Measurements from ENCODE around the gene SRI.

The SRI gene

GRCh38 chr7:88224601-88225275 is 4.9 kb upstream of the SRI start:
- DNase-seq, result no peak

GRCh38 chr7:88223265-88223664 is 3.4 kb upstream of the SRI start:
- DNase-seq, result no peak

GRCh38 chr7:88218836-88219605 is 817 bp downstream of the SRI start:
- DNase-seq, result peak; percentile 60 to 68

- DNase-seq, result no peak
Measured at GRCh38 chr7:88218429-88218745, 1.5 kb downstream of the SRI start.

GRCh38 chr7:88217675-88218428 is 2.0 kb downstream of the SRI start:
- DNase-seq, result no peak

- no peak for DNase-seq
Measured at GRCh38 chr7:88216276-88216675, 3.6 kb downstream of the SRI start.

- DNase-seq, result no peak
Measured at GRCh38 chr7:88215295-88215694, 4.5 kb downstream of the SRI start.

GRCh38 chr7:88214456-88214855 is 5.4 kb downstream of the SRI start:
- no peak for DNase-seq

- DNase-seq, result no peak
Measured at GRCh38 chr7:88212918-88213317, 6.9 kb downstream of the SRI start.

- no peak for DNase-seq
Measured at GRCh38 chr7:88208521-88208920, 11.3 kb downstream of the SRI start.

- no peak for DNase-seq
Measured at GRCh38 chr7:88206254-88206653, 13.6 kb downstream of the SRI start.

GRCh38 chr7:88205179-88205578 is 14.7 kb downstream of the SRI start:
- no peak for DNase-seq

- no peak for DNase-seq
Measured at GRCh38 chr7:88204525-88205110, 15.2 kb downstream of the SRI start.

- no peak for DNase-seq
Measured at GRCh38 chr7:88203401-88203800, 16.4 kb downstream of the SRI start.

- no peak for DNase-seq
Measured at GRCh38 chr7:88202799-88203198, 17.0 kb downstream of the SRI start.

- DNase-seq, result no peak
Measured at GRCh38 chr7:88202278-88202677, 17.6 kb downstream of the SRI start.

- no peak for DNase-seq
Measured at GRCh38 chr7:88201305-88201704, 18.5 kb downstream of the SRI start.

- DNase-seq, result peak; percentile 59 to 79
Measured at GRCh38 chr7:88200789-88201188, 19.0 kb downstream of the SRI start.

- DNase-seq, result peak; percentile 2 to 3
Measured at GRCh38 chr7:88200261-88200660, 19.6 kb downstream of the SRI start.

GRCh38 chr7:88191911-88192310 is 27.9 kb downstream of the SRI start:
- no peak for DNase-seq

- DNase-seq, result no peak
Measured at GRCh38 chr7:88185650-88186049, 34.2 kb downstream of the SRI start.

GRCh38 chr7:88184848-88185304 is 35.0 kb downstream of the SRI start:
- no peak for DNase-seq

GRCh38 chr7:88183051-88183450 is 36.8 kb downstream of the SRI start:
- DNase-seq, result no peak

- DNase-seq, result no peak
Measured at GRCh38 chr7:88176190-88176589, 43.6 kb downstream of the SRI start.

Measured in SHP77 (cell line).